GM15510 (cell line): ENCODE results near the gene TGFB2.

Experiments used
- POLR2A ChIP-seq: IDR thresholded peaks from 3 replicates; pipeline ENCODE4 v1.6.1; 2011; ENCODE audit warnings: borderline replicate concordance; ENCODE audit not compliant: insufficient read length; ENCODE audit errors: extremely low read depth

TGFB2 gene

DNA sequence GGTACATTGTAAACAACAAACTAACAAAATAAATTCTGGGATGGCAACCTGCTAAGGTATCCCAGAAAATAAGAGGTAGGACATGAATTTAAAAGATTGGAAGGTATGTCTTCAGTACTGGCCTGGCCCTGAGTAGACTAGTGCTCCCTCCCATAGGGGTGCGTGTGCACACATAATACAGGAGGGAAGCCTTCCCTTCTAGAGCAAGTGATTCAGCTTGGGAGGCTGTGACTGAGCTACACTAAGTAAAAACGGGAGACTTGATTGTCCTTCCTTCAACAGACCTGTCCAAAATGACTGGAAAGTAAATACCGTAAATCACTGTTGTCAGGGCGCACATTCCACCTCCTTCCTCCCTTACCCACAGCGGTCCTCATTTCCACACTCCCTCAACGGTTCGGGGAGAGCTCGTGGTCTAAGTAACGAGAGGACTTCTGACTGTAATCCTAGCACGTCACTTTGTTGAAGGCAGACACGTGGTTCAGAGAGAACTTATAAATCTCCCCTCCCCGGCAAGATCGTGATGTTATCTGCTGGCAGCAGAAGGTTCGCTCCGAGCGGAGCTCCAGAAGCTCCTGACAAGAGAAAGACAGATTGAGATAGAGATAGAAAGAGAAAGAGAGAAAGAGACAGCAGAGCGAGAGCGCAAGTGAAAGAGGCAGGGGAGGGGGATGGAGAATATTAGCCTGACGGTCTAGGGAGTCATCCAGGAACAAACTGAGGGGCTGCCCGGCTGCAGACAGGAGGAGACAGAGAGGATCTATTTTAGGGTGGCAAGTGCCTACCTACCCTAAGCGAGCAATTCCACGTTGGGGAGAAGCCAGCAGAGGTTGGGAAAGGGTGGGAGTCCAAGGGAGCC is at the start of gene TGFB2:
TSS of gene TGFB2 (plus strand) at position 523 of the 859 bp plus-strand sequence. CDS start 1,366 bp downstream, outside the sequence.
- no peak for TF ChIP-seq POLR2A

DNA sequence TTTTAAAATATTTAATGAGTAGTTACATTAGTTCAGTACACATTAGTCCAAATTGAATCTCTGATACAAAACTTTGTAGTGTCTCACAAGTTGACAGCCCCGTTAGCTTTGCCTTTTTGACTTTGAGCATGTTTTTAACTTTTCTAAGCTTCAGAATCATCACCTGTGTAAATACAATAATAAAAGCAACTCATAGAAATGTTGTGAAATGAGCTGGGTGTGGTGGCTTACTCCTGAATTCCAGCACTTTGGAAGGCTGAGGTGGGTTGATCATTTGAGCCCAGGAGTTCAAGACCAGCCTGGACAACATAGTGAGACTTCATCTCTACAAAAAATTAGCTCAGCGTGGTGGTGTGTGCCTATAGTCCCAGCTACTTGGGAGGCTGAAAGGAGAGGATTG is 49.0 kb upstream of the TGFB2 start:
- no peak for TF ChIP-seq POLR2A

- TF ChIP-seq POLR2A: no peak
These were observed 47.7 kb upstream of the TGFB2 start for GRCh38 chr1:218297461-218297860.

GRCh38 chr1:218297867-218298266 is 47.3 kb upstream of the TGFB2 start:
- TF ChIP-seq POLR2A: no peak

- TF ChIP-seq POLR2A: no peak
These were observed 46.7 kb upstream of the TGFB2 start for GRCh38 chr1:218298398-218298797.

GRCh38 chr1:218299416-218299815 is 45.7 kb upstream of the TGFB2 start:
- TF ChIP-seq POLR2A: no peak

- no peak for TF ChIP-seq POLR2A
These were observed 43.9 kb upstream of the TGFB2 start for GRCh38 chr1:218301217-218301616.

DNA sequence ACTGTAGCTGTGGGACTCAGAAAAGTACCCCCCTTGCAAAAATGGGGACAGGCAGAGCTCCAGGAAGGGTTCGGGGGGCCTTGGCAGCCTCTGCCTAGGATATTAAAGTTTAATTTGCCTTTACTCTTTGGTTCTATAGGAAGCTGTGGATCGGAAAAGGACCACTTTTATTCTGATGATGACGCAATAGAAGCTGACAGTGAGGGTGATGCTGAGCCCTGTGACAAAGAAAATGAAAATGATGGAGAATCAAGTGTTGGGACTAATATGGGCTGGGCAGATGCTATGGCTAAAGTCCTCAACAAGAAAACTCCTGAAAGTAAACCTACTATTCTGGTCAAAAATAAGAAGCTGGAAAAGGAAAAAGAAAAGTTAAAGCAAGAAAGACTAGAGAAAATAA is 43.0 kb upstream of the TGFB2 start:
- no peak for TF ChIP-seq POLR2A

DNA sequence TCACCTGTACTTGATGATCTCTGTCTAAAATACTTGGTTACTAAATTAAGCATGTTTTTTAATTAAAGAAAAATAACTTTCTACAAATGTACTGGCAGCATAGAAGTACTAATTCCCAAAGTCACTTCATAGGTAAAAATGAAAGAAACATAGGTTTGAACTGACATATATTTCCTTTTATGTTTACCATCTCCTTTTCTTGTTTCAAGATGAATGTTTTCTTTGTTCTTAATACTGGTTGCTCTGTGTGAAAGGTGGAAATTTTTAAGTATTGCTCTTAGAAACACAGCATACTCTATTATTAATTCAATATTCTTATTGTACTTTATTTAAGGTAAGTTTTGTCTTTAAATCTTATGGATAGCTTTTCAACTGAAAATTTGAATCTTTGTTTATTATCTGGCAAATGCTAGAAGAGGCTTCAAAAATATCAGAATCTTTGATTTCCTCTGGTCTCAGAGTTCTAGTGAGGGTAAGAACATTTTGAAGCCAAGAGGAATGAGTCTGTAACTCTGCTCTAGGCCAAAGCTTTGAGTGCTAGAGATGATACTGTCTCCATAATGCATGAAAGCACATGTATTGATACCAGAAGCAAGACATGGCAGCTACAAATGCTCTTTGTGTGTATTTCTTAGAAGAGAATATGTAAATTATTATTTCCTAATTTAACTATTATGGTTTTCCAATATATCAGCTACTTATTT is 41.8 kb upstream of the TGFB2 start:
- TF ChIP-seq POLR2A: no peak

DNA sequence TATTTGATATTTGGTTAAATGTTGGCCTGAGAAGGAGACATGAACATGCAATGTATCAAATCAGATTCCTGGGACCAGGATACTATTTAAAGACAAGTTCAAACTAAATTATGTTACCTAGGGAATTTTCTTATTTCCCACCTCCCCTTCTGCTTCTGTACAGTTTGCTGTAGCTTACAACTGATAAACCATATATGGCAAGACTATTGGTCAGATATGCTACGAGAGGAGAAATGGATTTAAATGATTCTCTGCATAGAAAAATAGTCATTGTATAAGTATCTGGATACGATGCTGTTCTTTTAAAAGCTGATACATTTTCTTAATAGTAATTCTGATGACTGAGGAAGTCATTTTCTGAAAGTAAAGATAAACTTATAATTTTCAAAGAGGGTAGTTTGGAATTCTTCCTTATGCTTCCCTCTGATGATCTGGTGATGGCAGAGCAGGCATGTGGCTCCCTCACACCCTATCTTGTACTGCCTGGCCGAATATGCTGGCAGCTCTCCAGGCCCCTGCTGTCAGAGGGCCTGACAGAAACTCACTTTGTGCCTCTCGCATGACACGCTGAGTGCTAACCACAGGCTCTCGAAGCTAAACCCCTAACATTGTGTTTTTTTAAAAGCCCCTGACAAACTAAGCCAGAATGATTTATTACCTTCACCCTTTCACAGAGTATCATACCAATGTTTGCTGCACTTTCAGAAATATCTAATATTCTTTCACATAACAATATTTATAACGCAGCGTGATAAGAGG is 40.7 kb upstream of the TGFB2 start:
- TF ChIP-seq POLR2A: no peak

DNA sequence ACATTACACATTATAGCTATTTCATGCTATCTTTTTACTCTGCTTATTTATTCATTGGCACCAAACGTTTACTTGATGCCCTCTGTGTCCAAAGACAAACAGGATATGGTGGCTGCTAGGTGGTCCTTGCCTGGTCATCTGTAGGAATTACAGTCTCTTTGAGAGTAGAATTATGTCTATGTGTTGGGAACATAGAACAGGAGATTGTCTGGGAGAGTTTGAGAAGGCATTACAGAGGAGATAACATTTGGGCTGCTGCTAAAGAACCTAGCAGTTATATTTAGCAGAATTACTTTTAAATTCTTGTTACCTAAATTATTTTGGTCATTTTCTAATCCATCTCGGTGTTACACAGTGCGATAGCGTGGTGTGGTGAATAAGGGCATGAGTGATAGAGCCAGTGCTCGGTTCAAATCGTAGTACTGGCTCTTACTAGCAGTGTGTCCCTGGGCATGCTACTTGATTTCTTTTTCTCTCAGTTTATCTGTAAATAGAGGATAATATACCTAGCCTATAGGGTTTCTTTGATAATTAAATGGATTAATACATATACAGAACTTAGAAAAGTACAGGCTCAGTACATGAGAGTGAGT is 39.6 kb upstream of the TGFB2 start:
- no peak for TF ChIP-seq POLR2A

GRCh38 chr1:218312509-218312908 is 32.6 kb upstream of the TGFB2 start:
- no peak for TF ChIP-seq POLR2A

DNA sequence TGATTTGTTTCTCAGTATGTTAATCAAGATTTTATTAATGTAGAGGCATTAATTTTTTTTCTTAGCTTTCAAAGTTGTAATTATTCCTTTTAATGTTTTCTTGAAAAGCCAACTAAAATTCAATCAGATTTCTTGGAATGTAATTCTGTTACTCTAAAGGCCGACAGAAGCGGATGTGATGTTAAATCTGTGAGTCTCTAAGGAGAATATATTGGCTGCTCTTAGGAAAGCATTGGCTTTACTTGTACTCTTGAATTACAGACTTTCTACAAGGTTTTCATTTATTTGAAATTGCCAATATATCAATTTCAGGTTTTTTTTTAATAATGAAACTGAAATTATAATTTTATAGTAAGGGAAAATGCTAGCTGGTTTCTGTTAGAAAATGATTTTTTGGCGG is 30.8 kb upstream of the TGFB2 start:
- TF ChIP-seq POLR2A: no peak

GRCh38 chr1:218315638-218316037 is 29.5 kb upstream of the TGFB2 start:
- no peak for TF ChIP-seq POLR2A

DNA sequence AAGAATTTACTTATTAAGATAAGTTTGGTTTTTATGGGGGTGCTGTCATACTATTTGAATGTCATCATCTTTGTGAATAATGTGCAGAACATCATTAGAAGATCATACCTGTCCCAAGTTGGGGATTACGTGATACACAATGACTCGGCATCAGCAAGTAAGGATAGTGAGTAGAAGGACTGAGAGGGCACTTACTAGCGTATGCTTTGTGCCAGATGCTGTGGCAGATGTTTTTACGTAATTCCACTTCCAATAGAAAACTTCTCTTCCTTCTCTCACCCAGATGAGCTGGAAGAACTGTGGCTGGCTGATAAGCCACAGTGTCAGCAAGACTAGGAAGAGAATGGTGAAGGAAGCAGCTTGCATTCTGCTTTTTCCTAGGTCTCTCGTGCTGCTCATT is 28.1 kb upstream of the TGFB2 start:
- TF ChIP-seq POLR2A: no peak

GRCh38 chr1:218322762-218323161 is 22.4 kb upstream of the TGFB2 start:
- no peak for TF ChIP-seq POLR2A
